PC-3 (cell line): ENCODE results near the gene PCA3. TPM values are rescaled to one million over a fixed set of nuclear protein-coding genes. Genes with fewer than 3 reads are reported as not detected.
A peak's percentile ranks its signal among the peaks of the same experiment; 100 is the strongest.

Source experiments
- ATAC-seq: fragments of 200-7000 bp; cut with Tn5 transposase; 2 replicates; pipeline ENCODE4 v1.9.1; 2020; ENCODE audit warnings: mild to moderate bottlenecking, moderate library complexity
- Bru-seq: library from RNA; stranded (reverse); fragments of 400-500 nt; gene quantifications from one replicate; lab custom pipeline; 2021; lab: Mats Ljungman, UMichigan
- BruChase-seq, 2 experiments: library from RNA; stranded (reverse); fragments of 400-500 nt; gene quantifications; one replicate each; lab custom pipeline; 2021; lab: Mats Ljungman, UMichigan
- BruUV-seq: library from RNA; stranded (reverse); fragments of 400-500 nt; replicated peaks from 2 replicates; lab custom pipeline; 2021; lab: Mats Ljungman, UMichigan
- CTCF ChIA-PET: fragments of 300-600 bp; sonication (Branson Sonifier 250); formaldehyde crosslinking; loops from one replicate; lab custom pipeline; 2022; ENCODE audit warnings: antibody characterized with exemption; lab: Charles Lee
- POLR2A ChIA-PET: fragments of 300-600 bp; sonication (Branson Sonifier 250); formaldehyde crosslinking; loops from one replicate; lab custom pipeline; 2022; ENCODE audit warnings: antibody characterized with exemption; ENCODE audit not compliant: unreplicated experiment; lab: Charles Lee
- DNase-seq: peaks from one replicate; pipeline ENCODE4 v3.0.0-alpha.2; 2015
- H2AFZ ChIP-seq: fragments of 300-600 bp; sonication (generic); 2 replicates; pipeline ENCODE4 v1.6.0; 2016; ENCODE audit warnings: antibody characterized with exemption, low read length
- H3F3A ChIP-seq: fragments of 300-600 bp; sonication (generic); one replicate; pipeline ENCODE4 v1.6.0; 2017; ENCODE audit warnings: antibody characterized with exemption, low read length, control low read depth, mild to moderate bottlenecking; ENCODE audit not compliant: unreplicated experiment
- H3K27ac ChIP-seq: fragments of 300-600 bp; sonication (generic); 2 replicates; pipeline ENCODE4 v1.5.1; 2016; ENCODE audit warnings: mild to moderate bottlenecking, low read length
- H3K27me3 ChIP-seq: fragments of 300-600 bp; sonication (generic); 2 replicates; pipeline ENCODE4 v1.6.1; 2016; ENCODE audit warnings: low read length, mixed read lengths
- H3K36me3 ChIP-seq: fragments of 300-600 bp; sonication (generic); 2 replicates; pipeline ENCODE4 v1.6.1; 2016; ENCODE audit warnings: low read depth, mixed run types, low read length, mixed read lengths
- H3K4me1 ChIP-seq: fragments of 300-600 bp; sonication (generic); 2 replicates; pipeline ENCODE4 v1.5.1; 2016; ENCODE audit warnings: low read length; ENCODE audit not compliant: insufficient read depth
- H3K4me2 ChIP-seq: fragments of 300-600 bp; sonication (generic); 2 replicates; pipeline ENCODE4 v1.6.0; 2016; ENCODE audit warnings: low read length
- H3K4me3 ChIP-seq: fragments of 300-600 bp; sonication (generic); 2 replicates; pipeline ENCODE4 v1.5.1; 2016; ENCODE audit warnings: mild to moderate bottlenecking, low read length, mixed read lengths
- H3K79me2 ChIP-seq: fragments of 300-600 bp; sonication (generic); 2 replicates; pipeline ENCODE4 v1.6.1; 2017; ENCODE audit warnings: low read length, mixed read lengths
- H3K9ac ChIP-seq: fragments of 300-600 bp; sonication (generic); 2 replicates; pipeline ENCODE4 v1.6.0; 2016; ENCODE audit warnings: mild to moderate bottlenecking, low read length
- H3K9me2 ChIP-seq: fragments of 300-600 bp; sonication (generic); replicated peaks from 2 replicates; pipeline ENCODE4 v1.6.1; 2016; ENCODE audit warnings: mixed run types, low read length, mixed read lengths
- H3K9me3 ChIP-seq: fragments of 300-600 bp; sonication (generic); 2 replicates; pipeline ENCODE4 v1.6.1; 2016; ENCODE audit warnings: low read length, mixed read lengths
- H4K20me1 ChIP-seq: fragments of 300-600 bp; sonication (generic); 2 replicates; pipeline ENCODE4 v1.6.1; 2016; ENCODE audit warnings: low read length, mixed read lengths
- CTCF ChIP-seq: fragments of 300-600 bp; sonication (generic); conservative IDR thresholded peaks from 2 replicates; pipeline ENCODE4 v1.5.1; 2017; ENCODE audit warnings: antibody characterized with exemption, low read depth, mild to moderate bottlenecking, low read length
- EZH2 ChIP-seq: fragments of 300-600 bp; sonication (generic); IDR thresholded peaks from one replicate; pipeline ENCODE4 v1.6.1; 2017; ENCODE audit warnings: antibody characterized with exemption, mild to moderate bottlenecking, low read length; ENCODE audit not compliant: unreplicated experiment
- EZH2phosphoT487 ChIP-seq: fragments of 300-600 bp; sonication (generic); IDR thresholded peaks from 2 replicates; pipeline ENCODE4 v1.6.1; 2018; ENCODE audit warnings: mild to moderate bottlenecking, antibody characterized with exemption, low read length, borderline replicate concordance
- intact Hi-C: fragments of 100-400 bp; cut with micrococcal nuclease; formaldehyde crosslinking; loops from 2 replicates; pipeline ENCODE4 v1.9.0; 2023
- long read RNA-seq: library from polyadenylated mRNA; unstranded; transcript quantifications from one replicate; pipeline ENCODE4 v2.0.0, GENCODE V29; 2021; ENCODE audit not compliant: unreplicated experiment
- total RNA-seq: library from RNA; depleted of rRNA; stranded (reverse); fragments of >200 nt; gene quantifications from 2 replicates; pipeline ENCODE4 v1.2.3, GENCODE V29; 2014; rRNA removed

PCA3 gene
- total RNA-seq (not detected in 2 replicates), Bru-seq, nascent RNA (percentile 0 among the genes with signal in this experiment), BruChase-seq, experiment 1, labeled RNA remaining after a 6-hour chase (percentile 0 among the genes with signal in this experiment), BruChase-seq, experiment 2, labeled RNA remaining after a 2-hour chase (percentile 0 among the genes with signal in this experiment)
- long read RNA-seq = 0 reads

- Histone ChIP-seq H3K4me2 (no peak within 1 kb of the TSS), H3K27ac (no peak within 1 kb of the TSS), H3K4me3 (no peak within 1 kb of the TSS), H3K27me3 (peaks cover 23% of the 10 kb centered on the region), H3K9me3 (no peaks in the 10 kb centered on the region), H3K36me3 (no peaks in the 10 kb centered on the region; the same call in 1 of the 2 replicates), H3K4me1 (no peaks in the 10 kb centered on the region), H3K9me2 (no peaks in the 10 kb centered on the region), H3K79me2 (no peaks in the 10 kb centered on the region), H4K20me1 (no peaks in the 10 kb centered on the region), H3F3A (no peaks in the 10 kb centered on the region), H3K9ac (no peak within 1 kb of the TSS), H2AFZ (no peak within 1 kb of the TSS)
- DNase-seq = no peak
- no peak for TF ChIP-seq EZH2phosphoT487
- no peak for TF ChIP-seq CTCF
- TF ChIP-seq EZH2 = no peak
- ATAC-seq = no peak
- intact Hi-C loops = no loop called here
- ChIA-PET CTCF (no interaction called here), POLR2A (no interaction called here)
- no TSS peak for BruUV-seq
Measured at GRCh38 chr9:76764138-76764537, at the start of gene PCA3. PCA3 (plus strand) TSS chr9:76764438.

- H2AFZ ChIP-seq = no peak overlapping the region
- no peaks in the 10 kb centered on the region for H3K79me2 ChIP-seq
- no TSS peak for BruUV-seq
- H3K4me3 ChIP-seq = no peak overlapping the region
- H3K27me3 ChIP-seq = peaks cover 4% of the 10 kb centered on the region; the same call in 1 of the 2 replicates
- TF ChIP-seq EZH2phosphoT487 (no peak), CTCF (no peak), EZH2 (no peak)
- intact Hi-C loops = no loop called here
- no peaks in the 10 kb centered on the region for H3F3A ChIP-seq
- no peaks in the 10 kb centered on the region for H3K36me3 ChIP-seq
- CTCF ChIA-PET = no interaction called here
- no peak overlapping the region for H3K4me2 ChIP-seq
- H4K20me1 ChIP-seq = no peaks in the 10 kb centered on the region
- ATAC-seq (no peak), DNase-seq (no peak)
- no peak overlapping the region for H3K9ac ChIP-seq
- H3K9me3 ChIP-seq = no peaks in the 10 kb centered on the region
- POLR2A ChIA-PET = no interaction called here
- no peaks in the 10 kb centered on the region for H3K4me1 ChIP-seq
- no peak overlapping the region for H3K27ac ChIP-seq
- no peaks in the 10 kb centered on the region for H3K9me2 ChIP-seq
Measured at GRCh38 chr9:76716085-76716672, 48.1 kb upstream of the PCA3 start.

- TF ChIP-seq EZH2phosphoT487 (no peak), CTCF (no peak), EZH2 (no peak)
- Histone ChIP-seq H3K9me2 (no peaks in the 10 kb centered on the region), H3K4me2 (no peak overlapping the region), H3K9ac (no peak overlapping the region), H3K27ac (no peak overlapping the region), H2AFZ (no peak overlapping the region), H3K4me1 (no peaks in the 10 kb centered on the region), H3F3A (no peaks in the 10 kb centered on the region), H4K20me1 (no peaks in the 10 kb centered on the region), H3K36me3 (no peaks in the 10 kb centered on the region), H3K79me2 (no peaks in the 10 kb centered on the region), H3K9me3 (no peaks in the 10 kb centered on the region), H3K27me3 (peaks cover 4% of the 10 kb centered on the region; the same call in 1 of the 2 replicates), H3K4me3 (no peak overlapping the region)
- no TSS peak for BruUV-seq
- ChIA-PET CTCF (no interaction called here), POLR2A (no interaction called here)
- no peak for DNase-seq
- intact Hi-C loops = no loop called here
- no peak for ATAC-seq
Measured at GRCh38 chr9:76717176-76717575, 47.1 kb upstream of the PCA3 start.
